ENCODE results near the gene DMWD.

Gene DMWD

GRCh38 chr19:45785781-45786532, 6.7 kb downstream of the DMWD start:
- no peak for TF ChIP-seq CTCF (conservative IDR thresholded peaks at IDR 0.05; ENCODE audit: low read depth, low read length)
- H3K4me3 ChIP-seq (ENCODE audit: low read length) = no peak overlapping the region
- no peak for DNase-seq (ENCODE audit: low read depth)

- no peak overlapping the region for H3K4me3 ChIP-seq (ENCODE audit: low read length)
- TF ChIP-seq CTCF (conservative IDR thresholded peaks at IDR 0.05; ENCODE audit: low read depth, low read length) = no peak
- no peak for DNase-seq (ENCODE audit: low read depth)
Observed at GRCh38 chr19:45785097-45785496, 7.5 kb downstream of the DMWD start.

GRCh38 chr19:45784096-45784495, 8.5 kb downstream of the DMWD start:
- TF ChIP-seq CTCF (conservative IDR thresholded peaks at IDR 0.05; ENCODE audit: low read depth, low read length) = no peak
- H3K4me3 ChIP-seq (ENCODE audit: low read length) = no peak overlapping the region
- DNase-seq (ENCODE audit: low read depth) = no peak

GRCh38 chr19:45782820-45783785, 9.5 kb downstream of the DMWD start:
- TF ChIP-seq CTCF (conservative IDR thresholded peaks at IDR 0.05; ENCODE audit: low read depth, low read length) = peak; percentile 22
- peak overlapping the region; percentile 54 for H3K4me3 ChIP-seq (ENCODE audit: low read length)
- no peak for DNase-seq (ENCODE audit: low read depth)

GRCh38 chr19:45782162-45782691, 10.4 kb downstream of the DMWD start, which contains the start of gene DMPK:
Gene DMPK, minus strand, starts transcription at chr19:45782490. Its CDS starts 138 bp downstream, at chr19:45782352.
- DNase-seq (ENCODE audit: low read depth) = no peak
- peak within 1 kb of the TSS; percentile 54 for H3K4me3 ChIP-seq (ENCODE audit: low read length)

More at GRCh38 chr19:45782162-45782691, 10.4 kb downstream of the DMWD start, which contains the start of gene DMPK:
- no peak for TF ChIP-seq CTCF (conservative IDR thresholded peaks at IDR 0.05; ENCODE audit: low read depth, low read length)

All from retinal pigment epithelial cell (primary cell).